NCI-H524 (cell line): ENCODE results near the gene AMN1.
"Not testable (repeated sequence)": the region's sequence is repeated elsewhere in the genome, so short reads cannot be mapped to it uniquely, and the experiment has no call there.

ENCODE experiments used
- DNase-seq, 2 experiments: peaks; one replicate each; lab custom pipeline; 2025; lab: John Stamatoyannopoulos, UW

Gene AMN1

GRCh38 chr12:31685801-31686200 lies 43.0 kb downstream of the AMN1 start:
- DNase-seq: no peak

- DNase-seq: peak; percentile 23 to 78
These were observed 46.5 kb downstream of the AMN1 start for GRCh38 chr12:31682136-31682962.

DNA sequence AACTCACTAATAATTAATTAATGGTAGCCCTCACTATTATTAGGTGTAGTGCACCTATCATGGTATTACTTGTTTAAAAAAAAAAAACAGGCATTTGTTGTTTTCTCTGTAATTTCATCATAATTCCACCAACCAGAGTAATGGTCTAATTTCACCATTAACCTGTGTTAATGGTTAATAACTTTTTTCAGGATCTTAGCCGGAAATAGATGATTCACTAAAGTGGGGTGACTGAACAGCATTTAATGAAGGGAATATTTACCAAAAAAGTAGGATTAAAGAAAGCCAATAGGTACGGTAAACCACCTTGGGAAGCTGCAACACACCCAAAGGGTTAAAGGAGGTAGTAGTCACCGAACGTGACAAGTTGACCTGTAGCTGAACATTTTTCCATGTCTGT lies 56.3 kb downstream of the AMN1 start:
- DNase-seq: no peak

GRCh38 chr12:31669582-31669981 lies 59.2 kb downstream of the AMN1 start:
- DNase-seq: not testable (repeated sequence)

DNA sequence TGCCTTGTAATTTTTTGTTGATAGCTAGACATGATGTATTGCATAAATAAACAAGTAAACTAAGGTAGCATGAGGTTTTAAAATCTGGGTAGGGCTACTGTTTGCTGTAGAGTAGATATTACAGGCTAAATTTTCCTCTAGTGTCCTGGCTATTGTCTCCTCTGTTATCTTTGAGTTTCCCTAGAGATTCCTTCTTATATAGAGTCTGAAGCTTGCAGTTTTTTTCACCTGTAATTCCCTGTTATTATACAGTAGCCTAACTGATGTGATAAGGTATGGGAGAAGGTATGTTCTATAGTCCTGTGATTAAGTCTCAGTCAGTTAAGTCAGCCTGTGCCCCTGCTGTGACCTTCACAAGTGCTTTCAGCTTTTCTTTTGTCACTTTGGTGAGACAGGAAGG lies 59.8 kb downstream of the AMN1 start:
- no peak for DNase-seq

GRCh38 chr12:31664038-31664437 lies 64.8 kb downstream of the AMN1 start:
- DNase-seq: no peak

GRCh38 chr12:31663576-31663975 lies 65.2 kb downstream of the AMN1 start:
- no peak for DNase-seq

- DNase-seq: no peak
These were observed 66.5 kb downstream of the AMN1 start for GRCh38 chr12:31662176-31662849.

DNA sequence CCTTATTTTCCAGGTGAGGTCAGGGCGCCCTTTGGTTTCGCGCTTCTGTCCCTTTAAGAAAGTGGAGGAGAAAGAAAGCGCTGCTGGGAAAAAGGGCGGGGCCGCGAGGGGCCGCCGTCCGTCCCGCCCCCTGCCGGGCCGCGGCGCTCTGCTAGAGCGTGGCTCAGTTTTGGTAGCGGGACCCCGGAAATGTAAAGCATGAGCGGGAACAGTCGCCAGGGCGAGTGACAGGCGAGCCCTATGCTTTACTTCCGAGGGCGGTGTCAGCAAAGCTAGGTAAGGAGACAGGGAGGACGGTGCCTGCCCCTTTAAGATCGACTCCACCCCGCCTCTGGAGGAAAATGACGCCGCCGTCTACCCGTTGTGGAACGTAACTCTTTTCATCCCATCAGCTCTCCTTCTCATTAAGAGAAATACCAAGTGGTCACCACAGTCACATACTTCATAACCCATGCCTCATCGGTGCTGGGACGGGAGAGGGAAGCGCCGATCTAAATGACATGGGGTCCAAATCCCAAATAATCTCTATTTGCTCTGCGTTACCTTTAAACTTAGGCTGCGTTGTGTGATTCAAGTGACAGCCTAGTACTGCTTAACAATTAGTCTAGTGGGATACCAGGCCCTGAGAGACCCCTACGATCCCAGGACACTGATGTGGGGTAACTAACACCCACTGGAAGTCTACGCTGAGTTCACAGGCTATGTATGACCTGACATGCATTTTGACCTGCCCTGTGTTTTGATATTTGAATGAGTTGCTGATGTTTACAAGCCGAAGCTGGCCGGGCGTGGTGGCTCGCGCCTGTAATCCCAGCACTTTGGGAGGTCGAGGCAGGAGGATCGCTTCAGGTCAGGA lies 69.5 kb downstream of the AMN1 start, which contains the start of gene ETFBKMT:
Gene ETFBKMT (plus strand): TSS at position 602 of the 856 bp plus-strand sequence. CDS start 2,266 bp downstream, outside the sequence.
- DNase-seq: peak; percentile 89 to 96

- no peak for DNase-seq
These were observed 70.2 kb downstream of the AMN1 start for GRCh38 chr12:31658471-31659086.

DNA sequence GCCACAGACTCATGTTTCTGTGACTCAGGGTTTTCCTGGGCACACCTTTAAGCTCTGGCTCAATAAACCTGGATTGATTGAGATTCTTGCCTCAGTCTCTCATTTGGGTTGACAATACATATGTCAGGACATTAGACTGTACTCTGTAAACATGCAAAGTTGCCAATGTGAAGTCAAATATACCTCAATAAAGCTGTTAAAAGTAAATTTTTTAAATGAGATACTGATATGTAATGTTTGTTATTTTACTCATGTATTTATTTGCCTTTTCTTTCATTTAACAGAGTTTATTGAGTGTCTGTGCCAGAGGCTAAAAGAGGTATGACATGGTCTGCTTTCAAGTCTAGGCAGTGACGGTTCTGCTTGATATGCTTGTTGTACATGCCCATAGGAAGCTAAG lies 73.0 kb downstream of the AMN1 start:
- no peak for DNase-seq

DNA sequence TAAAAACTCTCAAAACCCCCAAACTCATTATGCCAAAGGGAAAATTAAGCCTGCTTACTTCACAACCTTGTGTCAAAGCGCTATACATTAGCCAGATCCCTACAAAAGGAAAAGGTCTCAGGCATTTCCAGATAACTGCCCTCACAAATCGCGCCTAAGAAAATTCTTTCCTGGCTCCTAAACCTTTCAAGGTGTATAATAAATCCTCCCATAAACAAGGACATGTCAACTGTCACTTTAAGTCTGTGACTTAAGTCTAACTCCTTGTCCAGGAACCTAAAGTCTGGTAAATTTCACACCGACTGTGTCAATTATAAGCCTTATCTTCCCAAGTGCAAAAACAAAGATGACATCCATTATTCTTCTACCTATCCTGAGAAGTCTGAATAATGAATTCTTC lies 73.6 kb downstream of the AMN1 start:
- no peak for DNase-seq

DNA sequence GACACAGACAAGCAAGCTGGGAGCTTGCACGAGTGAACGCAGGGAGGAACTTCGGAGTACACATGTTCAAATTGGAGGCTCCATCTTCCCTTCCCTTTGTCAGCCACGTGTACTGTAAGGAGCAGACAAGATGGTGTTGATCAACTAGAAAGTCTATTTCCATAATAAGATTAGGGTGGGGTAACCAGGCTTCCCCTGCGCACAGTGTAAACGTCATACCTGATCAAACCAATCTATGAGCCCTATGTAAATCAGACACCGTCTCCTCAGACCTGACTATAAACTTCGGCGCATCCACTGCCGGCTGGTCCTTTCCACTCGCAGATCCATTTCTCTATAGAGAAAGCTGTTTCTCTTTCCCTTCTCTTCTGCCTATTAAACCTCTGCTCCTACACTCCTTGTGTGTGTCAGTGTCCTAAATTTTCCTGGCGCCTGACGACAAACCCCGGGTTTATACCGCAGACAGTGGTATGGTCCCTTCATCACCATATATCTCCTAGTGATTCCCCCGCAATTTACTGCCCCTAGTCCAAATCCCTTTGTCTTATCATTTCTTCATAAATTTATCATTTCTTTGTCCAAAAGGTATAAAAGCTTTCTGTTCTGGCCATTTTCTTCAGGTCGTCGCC lies 76.8 kb downstream of the AMN1 start:
- DNase-seq: no peak

DNA sequence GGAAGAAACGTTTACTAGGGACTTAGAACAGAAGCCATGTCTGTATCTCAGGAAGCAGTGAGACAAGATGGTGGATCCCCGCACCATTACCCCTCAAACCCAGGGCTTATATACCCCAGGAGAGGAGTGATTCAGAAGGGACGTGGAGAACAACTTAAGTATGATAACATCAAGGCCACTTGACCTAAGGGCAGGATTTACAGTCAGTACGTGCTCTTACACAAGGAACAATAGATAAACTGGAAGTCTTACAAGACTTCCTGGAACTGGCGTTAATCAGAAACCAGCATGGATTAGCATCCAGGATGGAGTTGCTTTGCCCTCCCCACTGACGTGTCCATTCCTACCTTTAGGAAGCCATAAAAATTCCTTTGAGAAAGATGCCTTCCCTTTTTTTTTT lies 77.9 kb downstream of the AMN1 start:
- no peak for DNase-seq

GRCh38 chr12:31647086-31647491 lies 81.7 kb downstream of the AMN1 start:
- DNase-seq: no peak

DNA sequence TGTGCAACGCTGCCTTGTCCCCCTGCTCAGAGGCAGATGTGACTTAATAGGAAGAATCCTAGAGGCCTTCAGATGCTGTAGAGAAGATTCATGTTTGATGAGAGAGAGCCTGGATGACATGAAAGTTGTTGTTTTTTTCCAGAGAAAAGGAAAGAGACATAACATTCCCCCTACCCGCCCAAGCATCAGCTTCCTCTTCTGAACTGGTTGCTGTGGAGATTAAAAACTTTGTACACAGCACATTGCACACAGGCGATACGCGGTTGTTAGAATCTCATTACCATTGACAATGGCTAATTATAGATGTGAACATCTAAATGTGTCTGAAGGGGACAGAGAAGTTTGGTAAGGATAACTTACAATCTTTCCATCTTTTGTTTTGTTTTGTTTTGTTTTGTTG lies 82.9 kb downstream of the AMN1 start:
- DNase-seq: no peak

GRCh38 chr12:31644536-31644935 lies 84.3 kb downstream of the AMN1 start:
- no peak for DNase-seq

DNA sequence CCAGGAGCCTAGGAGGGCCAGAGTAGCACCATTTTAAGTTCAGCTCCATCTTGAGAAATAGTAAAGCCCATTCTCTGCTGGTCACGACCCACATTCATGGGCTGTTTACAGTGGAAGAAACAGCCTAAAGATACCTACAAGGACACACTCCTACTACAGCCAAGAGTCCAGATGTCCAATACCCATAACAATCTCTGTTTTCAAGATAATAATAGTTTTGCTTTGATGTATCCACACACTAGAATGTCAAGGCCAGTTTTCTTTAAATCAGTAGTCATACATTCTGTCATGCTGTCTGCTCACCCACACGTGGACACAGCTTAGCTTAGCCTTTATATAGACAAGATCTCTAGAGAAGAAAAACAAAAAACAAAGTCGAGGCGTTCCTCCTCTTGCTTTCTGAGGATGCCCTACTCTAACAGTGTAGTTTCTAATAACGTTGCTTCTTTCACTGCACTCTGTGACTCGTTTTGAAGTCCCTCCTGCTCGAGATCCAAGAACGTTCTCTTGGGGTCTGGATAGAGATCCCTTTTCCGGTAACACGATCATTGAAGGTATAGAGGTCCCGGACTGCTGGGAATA lies 87.2 kb downstream of the AMN1 start:
- DNase-seq: no peak

DNA sequence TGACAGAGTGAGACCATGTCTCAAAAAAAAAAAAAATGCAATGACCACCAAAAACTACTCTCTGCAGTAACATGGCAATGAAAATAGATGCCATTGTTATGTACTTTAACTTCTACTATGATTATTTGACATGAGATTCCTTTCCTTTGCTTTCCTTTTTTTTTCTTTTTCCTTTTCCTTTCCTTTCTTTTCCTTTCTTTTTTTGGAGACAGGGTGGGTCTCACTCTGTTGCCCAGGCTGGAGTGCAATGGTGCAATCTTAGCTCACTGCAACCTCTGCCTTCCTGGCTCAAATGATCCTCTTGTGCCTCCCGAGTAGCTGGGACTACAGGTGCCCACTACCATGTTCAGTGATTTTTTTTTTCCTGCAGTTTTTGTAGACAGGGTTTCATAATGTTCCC lies 94.2 kb downstream of the AMN1 start:
- DNase-seq: no peak

GRCh38 chr12:31633464-31633863 lies 95.4 kb downstream of the AMN1 start:
- no peak for DNase-seq

DNA sequence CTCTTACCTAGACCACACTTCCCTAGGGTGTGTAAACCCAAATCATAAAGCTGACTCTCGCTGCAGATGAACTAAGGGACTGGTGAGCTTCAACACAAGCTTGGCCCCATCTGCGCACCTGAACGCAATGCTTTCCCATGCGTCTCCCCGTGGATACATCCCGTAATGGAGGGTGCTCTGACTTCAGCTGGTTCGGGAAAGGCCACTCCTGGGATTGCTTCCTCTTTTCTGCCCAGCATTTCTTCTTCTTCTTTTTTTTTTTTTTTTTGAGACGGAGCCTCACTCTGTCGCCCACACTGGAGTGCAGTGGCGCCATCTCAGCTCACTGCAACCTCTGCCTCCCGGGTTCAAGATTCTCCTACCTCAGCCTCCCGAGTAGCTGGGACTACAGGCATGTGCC lies 97.0 kb downstream of the AMN1 start:
- no peak for DNase-seq
